Measurements from ENCODE around the gene ARID3B. TPM values are rescaled to one million over a fixed set of nuclear protein-coding genes. Genes with fewer than 3 reads are reported as not detected.
"Not testable (repeated sequence)": the region's sequence is repeated elsewhere in the genome, so short reads cannot be mapped to it uniquely, and the experiment has no call there.

Gene ARID3B
- total RNA-seq, 1 donor from 2014 or later = 2.0 TPM

DNA sequence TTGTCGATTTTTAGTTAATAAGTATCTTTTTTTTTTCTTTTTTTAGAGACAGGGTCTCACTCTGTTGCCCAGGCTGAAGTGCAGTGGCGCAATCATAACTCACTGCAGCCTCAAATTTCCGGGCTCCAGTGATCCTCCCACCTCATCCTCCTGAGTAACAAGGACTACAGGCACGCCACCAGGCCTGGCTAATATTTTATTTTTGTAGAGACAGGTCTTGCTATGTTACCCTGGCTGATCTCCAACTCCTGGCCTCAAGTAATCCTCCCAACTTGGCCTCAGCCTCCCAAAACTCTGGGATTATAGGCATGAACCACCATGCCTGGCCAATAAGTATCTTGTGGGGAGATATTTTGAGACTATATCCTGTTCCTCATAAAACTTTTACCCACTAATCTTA lies 29.4 kb upstream of the ARID3B start:
- TF ChIP-seq, protein P1, sequence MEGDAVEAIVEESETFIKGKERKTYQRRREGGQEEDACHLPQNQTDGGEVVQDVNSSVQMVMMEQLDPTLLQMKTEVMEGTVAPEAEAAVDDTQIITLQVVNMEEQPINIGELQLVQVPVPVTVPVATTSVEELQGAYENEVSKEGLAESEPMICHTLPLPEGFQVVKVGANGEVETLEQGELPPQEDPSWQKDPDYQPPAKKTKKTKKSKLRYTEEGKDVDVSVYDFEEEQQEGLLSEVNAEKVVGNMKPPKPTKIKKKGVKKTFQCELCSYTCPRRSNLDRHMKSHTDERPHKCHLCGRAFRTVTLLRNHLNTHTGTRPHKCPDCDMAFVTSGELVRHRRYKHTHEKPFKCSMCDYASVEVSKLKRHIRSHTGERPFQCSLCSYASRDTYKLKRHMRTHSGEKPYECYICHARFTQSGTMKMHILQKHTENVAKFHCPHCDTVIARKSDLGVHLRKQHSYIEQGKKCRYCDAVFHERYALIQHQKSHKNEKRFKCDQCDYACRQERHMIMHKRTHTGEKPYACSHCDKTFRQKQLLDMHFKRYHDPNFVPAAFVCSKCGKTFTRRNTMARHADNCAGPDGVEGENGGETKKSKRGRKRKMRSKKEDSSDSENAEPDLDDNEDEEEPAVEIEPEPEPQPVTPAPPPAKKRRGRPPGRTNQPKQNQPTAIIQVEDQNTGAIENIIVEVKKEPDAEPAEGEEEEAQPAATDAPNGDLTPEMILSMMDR (IDR thresholded peaks at IDR 0.05; ENCODE audit: borderline replicate concordance) = no peak
- H3K36me3 ChIP-seq = no peaks in the 10 kb centered on the region
- no peak overlapping the region for H3K27ac ChIP-seq (replicated peaks)

DNA sequence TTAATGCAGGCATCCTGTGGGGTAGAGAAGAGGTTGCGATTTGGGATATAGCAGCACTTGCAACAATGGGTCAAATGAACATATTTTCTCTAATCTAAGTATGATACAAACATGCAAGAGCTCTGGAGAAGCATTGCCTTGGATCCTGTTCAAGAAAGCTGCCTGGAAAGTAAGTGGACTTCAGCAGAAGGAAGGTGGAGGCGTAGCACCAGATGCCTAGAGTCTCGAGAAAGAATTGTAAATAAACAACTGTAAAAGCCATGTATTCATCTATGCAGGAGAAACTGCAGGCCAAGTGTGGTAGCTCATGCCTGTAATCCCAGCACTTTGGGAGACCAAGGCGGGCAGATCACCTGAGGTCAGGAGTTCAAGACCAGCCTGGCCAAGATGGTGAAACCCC lies 27.0 kb upstream of the ARID3B start:
- H3K36me3 ChIP-seq; H3K27ac ChIP-seq (replicated peaks); H3K4me1 ChIP-seq; H3K4me3 ChIP-seq; H3K9me3 ChIP-seq (replicated peaks); DNase-seq; H3K27me3 ChIP-seq (ENCODE audit: low read depth); intact Hi-C loops (cut with micrococcal nuclease): not testable (repeated sequence)

More for the DNA sequence above, 29.4 kb upstream of the ARID3B start:
- no peaks in the 10 kb centered on the region for H3K27me3 ChIP-seq (ENCODE audit: low read depth)
- intact Hi-C loops (cut with micrococcal nuclease) = no loop called here
- DNase-seq = no peak
- H3K9me3 ChIP-seq (replicated peaks) = no peaks in the 10 kb centered on the region
- H3K4me3 ChIP-seq = no peak overlapping the region
- H3K4me1 ChIP-seq = no peaks in the 10 kb centered on the region

DNA sequence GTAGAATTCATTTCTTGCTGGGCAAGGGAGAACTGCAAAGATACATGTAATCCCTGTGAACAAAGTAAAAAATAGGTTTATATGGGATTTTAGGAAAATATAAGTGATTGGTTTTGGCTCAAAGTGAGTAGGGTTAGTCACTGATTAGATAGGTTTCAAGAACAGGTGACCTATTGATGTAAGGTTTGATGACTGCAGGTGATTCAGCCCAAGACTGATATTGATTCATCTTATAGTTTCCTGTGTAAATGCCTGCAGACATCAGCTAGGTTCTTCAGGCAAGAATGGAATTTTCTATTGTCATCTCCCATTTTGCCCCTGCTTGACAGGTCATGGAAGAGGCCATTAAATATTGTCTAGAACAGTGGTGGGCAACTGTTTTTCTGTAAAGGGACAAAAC lies 23.9 kb upstream of the ARID3B start:
- Histone ChIP-seq H3K27ac (replicated peaks) (no peak overlapping the region), H3K9me3 (replicated peaks) (no peaks in the 10 kb centered on the region), H3K4me1 (no peaks in the 10 kb centered on the region), H3K4me3 (no peak overlapping the region), H3K36me3 (no peaks in the 10 kb centered on the region), H3K27me3 (ENCODE audit: low read depth) (no peaks in the 10 kb centered on the region)
- intact Hi-C loops (cut with micrococcal nuclease) = no loop called here
- TF ChIP-seq, protein P1 (IDR thresholded peaks at IDR 0.05; ENCODE audit: borderline replicate concordance) = no peak
- no peak for DNase-seq

DNA sequence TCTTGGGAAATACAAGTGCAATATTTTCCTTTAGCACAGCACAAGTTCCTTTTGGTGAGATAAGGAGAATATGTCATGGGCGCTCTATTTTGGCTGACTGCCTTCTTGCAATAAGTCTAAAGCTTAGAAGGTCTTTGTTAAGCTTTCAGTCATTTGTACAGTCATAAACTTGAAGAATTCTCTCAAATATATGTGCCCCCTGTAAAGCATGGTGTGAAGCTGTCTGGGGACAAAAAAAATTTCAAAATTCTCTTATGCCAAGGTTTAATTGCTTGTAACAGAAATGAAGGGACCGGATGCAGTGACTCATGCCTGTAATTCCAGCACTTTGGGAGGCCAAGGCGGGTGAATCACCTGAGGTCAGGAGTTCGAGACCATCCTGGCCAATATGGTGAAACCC lies 21.7 kb upstream of the ARID3B start:
- TF ChIP-seq, protein P1 (IDR thresholded peaks at IDR 0.05; ENCODE audit: borderline replicate concordance) = no peak
- Histone ChIP-seq H3K27me3 (ENCODE audit: low read depth) (no peaks in the 10 kb centered on the region), H3K27ac (replicated peaks) (no peak overlapping the region), H3K36me3 (no peaks in the 10 kb centered on the region), H3K4me3 (no peak overlapping the region), H3K4me1 (no peaks in the 10 kb centered on the region), H3K9me3 (replicated peaks) (no peaks in the 10 kb centered on the region)
- DNase-seq = no peak
- intact Hi-C loops (cut with micrococcal nuclease) = no loop called here

DNA sequence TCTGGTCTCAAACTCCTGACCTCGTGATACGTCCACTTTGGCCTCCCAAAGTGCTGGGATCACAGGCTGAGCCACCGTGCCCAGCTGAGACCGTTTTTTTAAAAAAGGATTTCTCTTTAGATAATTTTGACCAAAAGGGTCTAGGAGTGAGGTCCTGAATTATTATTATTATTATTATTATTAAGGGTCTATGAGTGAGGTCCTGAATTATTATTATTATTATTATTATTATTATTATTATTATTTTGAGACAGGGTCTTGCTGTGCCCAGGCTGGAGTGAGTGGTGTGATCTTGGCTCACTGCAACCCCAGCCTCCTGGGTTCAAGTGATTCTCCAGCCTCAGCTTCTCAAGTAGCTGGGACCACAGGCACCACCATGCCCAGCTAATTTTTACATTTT lies 20.6 kb upstream of the ARID3B start:
- Histone ChIP-seq H3K9me3 (replicated peaks) (no peaks in the 10 kb centered on the region), H3K27me3 (ENCODE audit: low read depth) (no peaks in the 10 kb centered on the region), H3K36me3 (no peaks in the 10 kb centered on the region), H3K27ac (replicated peaks) (no peak overlapping the region), H3K4me3 (no peak overlapping the region), H3K4me1 (no peaks in the 10 kb centered on the region)
- TF ChIP-seq, protein P1 (IDR thresholded peaks at IDR 0.05; ENCODE audit: borderline replicate concordance) = no peak
- DNase-seq = no peak
- intact Hi-C loops (cut with micrococcal nuclease) = no loop called here

DNA sequence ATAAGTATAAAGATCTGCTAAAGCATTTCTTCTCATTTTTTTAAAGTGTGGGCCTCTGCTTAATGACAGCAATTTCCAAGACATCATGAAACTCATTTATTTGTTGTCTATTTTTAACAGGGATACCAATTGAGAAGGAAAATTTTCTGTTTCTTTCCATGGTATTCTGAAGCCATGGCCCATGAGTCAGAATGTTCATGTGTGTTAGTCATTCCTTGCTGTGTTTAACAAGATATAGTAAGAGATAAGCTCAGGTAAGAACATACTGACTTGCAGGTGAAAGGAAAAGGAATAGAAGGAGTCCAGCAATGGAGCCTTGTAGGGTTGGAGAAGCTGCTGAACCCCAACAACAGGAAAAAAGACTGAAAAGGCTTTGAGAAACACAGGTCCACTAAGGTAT lies 17.0 kb upstream of the ARID3B start:
- Histone ChIP-seq H3K36me3 (no peaks in the 10 kb centered on the region), H3K4me3 (no peak overlapping the region), H3K9me3 (replicated peaks) (no peaks in the 10 kb centered on the region), H3K27me3 (ENCODE audit: low read depth) (no peaks in the 10 kb centered on the region), H3K4me1 (no peaks in the 10 kb centered on the region), H3K27ac (replicated peaks) (no peak overlapping the region)
- TF ChIP-seq, protein P1 (IDR thresholded peaks at IDR 0.05; ENCODE audit: borderline replicate concordance) = no peak
- DNase-seq = no peak
- intact Hi-C loops (cut with micrococcal nuclease) = no loop called here

Measured in left ventricle myocardium inferior (tissue), 1 donor.